Activated T-helper 1 cell treated with anti-CD3 and anti-CD28 coated beads, Interleukin-2, amount 50 U/mL, for 16 hours (primary cell): Measurements from ENCODE around the gene PLCD4.

Source experiments
- DNase-seq, 2 donors: peaks; one replicate each; pipeline ENCODE4 v3.0.0-alpha.2; 2020; ENCODE audit warnings: low read depth in 1 of 2, low spot score in 1 of 2

Gene PLCD4

GRCh38 chr2:218662377-218662776 is 54.7 kb downstream of the PLCD4 start:
- DNase-seq: no peak

GRCh38 chr2:218662827-218663226 is 55.1 kb downstream of the PLCD4 start:
- DNase-seq: no peak

- DNase-seq: no peak
Measured at GRCh38 chr2:218663901-218664300, 56.2 kb downstream of the PLCD4 start.

GRCh38 chr2:218664653-218665052 is 57.0 kb downstream of the PLCD4 start:
- DNase-seq: no peak

GRCh38 chr2:218671097-218671653 is 63.5 kb downstream of the PLCD4 start:
- DNase-seq: no peak

GRCh38 chr2:218671654-218672566 is 64.2 kb downstream of the PLCD4 start, which contains the start of the genes RNF25 and STK36:
RNF25 (minus strand) TSS chr2:218672002; CDS start chr2:218671970, 32 bp downstream.
STK36 (plus strand) TSS chr2:218672086; CDS start chr2:218672830, 744 bp downstream.
- DNase-seq: peak; percentile 59 to 75

GRCh38 chr2:218679119-218679518 is 71.4 kb downstream of the PLCD4 start:
- no peak for DNase-seq

GRCh38 chr2:218680061-218680460 is 72.4 kb downstream of the PLCD4 start:
- DNase-seq: no peak
